Caki2 (cell line): ENCODE data around the gene MBD5. TPM values are rescaled to one million over a fixed set of nuclear protein-coding genes. Genes with fewer than 3 reads are reported as not detected.

Source experiments
- DNase-seq: peaks from one replicate; pipeline ENCODE4 v3.0.0-alpha.2; 2015; ENCODE audit warnings: low read depth
- in situ Hi-C: cut with HindIII; loops from 2 replicates; pipeline ENCODE4 v1.10.0; 2016; ENCODE audit warnings: low sequenced_read_pairs, low pct_unique_long_range_greater_than_20kb, mixed read lengths
- total RNA-seq: library from RNA; depleted of rRNA; stranded (reverse); fragments of >200 nt; shearing (Covaris generic); gene quantifications from 2 replicates; pipeline ENCODE4 v1.2.3, GENCODE V29; 2014; ENCODE audit warnings: low replicate concordance

MBD5 gene
- total RNA-seq, 1 experiment from 2014 or later = 3.1 TPM

- DNase-seq = no peak
- in situ Hi-C loops = no loop called here
Observed at GRCh38 chr2:148338541-148338940, 317.6 kb downstream of the MBD5 start.

- in situ Hi-C loops = no loop called here
- no peak for DNase-seq
Observed at GRCh38 chr2:148342086-148342485, 321.2 kb downstream of the MBD5 start.

GRCh38 chr2:148350199-148350598, 329.3 kb downstream of the MBD5 start:
- DNase-seq = no peak
- in situ Hi-C loops = no loop called here

- DNase-seq = no peak
- in situ Hi-C loops = no loop called here
Observed at GRCh38 chr2:148351437-148352143, 330.7 kb downstream of the MBD5 start.

DNA sequence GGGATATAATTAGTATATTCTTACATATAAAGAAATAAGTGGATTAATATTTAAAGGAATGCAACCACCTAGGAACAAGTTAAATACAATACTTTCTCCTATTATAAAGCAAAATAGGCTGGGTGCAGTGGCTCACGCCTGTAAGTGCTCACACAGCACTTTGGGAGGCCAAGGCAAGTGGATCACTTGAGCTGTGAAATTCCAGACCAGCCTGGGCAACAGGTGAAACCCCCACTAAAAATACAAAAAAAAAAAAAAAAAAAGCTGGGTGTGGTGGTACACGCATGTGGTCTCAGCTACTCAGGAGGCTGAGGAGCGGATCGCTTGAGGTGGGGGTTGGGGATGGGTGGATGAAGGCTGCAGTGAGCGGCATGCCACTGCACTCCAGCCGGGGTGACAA, 337.5 kb downstream of the MBD5 start:
- in situ Hi-C loops = no loop called here
- no peak for DNase-seq

GRCh38 chr2:148360662-148361061, 339.8 kb downstream of the MBD5 start:
- no peak for DNase-seq
- in situ Hi-C loops = no loop called here

GRCh38 chr2:148362144-148362796, 341.4 kb downstream of the MBD5 start:
- DNase-seq = no peak
- in situ Hi-C loops = no loop called here

DNA sequence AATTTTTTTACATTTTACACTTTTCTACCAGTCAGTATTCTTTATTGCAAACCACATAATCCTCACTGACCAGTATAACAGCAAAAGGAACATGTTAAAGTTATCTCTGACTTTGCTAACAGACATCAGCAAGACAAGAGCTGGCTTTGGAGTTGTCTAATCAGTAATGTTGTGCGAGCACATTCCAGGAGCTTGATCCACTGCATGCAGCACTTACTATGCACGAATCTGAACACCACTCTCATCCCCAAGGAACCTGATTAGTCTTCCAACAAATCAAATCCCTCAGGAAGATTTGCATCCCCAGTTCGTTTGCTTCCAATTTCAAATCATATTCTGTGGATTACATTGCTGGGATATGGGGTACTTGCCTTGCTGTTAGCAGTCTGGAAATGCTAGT, 354.3 kb downstream of the MBD5 start:
- DNase-seq = no peak
- in situ Hi-C loops = no loop called here

DNA sequence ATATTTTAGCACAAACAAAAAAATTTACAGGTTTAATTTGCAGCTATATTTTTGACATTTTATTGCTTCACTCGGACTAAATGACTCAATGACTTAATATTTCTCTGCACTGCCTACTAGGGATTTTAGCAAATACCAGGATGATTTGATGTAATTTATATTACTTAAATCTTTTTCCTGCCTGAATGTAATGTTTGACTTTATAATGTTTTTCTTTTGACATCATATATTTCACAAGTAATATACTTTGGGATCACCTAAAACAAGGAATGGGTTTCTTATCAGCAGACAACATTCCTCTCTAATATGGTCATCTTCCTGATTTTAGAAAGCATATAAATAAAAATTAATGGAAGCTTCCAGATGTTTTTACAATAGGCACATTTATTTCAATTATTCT, 370.4 kb downstream of the MBD5 start:
- in situ Hi-C loops = no loop called here
- no peak for DNase-seq

- DNase-seq = no peak
- in situ Hi-C loops = no loop called here
Observed at GRCh38 chr2:148402786-148403185, 381.9 kb downstream of the MBD5 start.

- DNase-seq = no peak
- in situ Hi-C loops = no loop called here
Observed at GRCh38 chr2:148410899-148411298, 390.0 kb downstream of the MBD5 start.

DNA sequence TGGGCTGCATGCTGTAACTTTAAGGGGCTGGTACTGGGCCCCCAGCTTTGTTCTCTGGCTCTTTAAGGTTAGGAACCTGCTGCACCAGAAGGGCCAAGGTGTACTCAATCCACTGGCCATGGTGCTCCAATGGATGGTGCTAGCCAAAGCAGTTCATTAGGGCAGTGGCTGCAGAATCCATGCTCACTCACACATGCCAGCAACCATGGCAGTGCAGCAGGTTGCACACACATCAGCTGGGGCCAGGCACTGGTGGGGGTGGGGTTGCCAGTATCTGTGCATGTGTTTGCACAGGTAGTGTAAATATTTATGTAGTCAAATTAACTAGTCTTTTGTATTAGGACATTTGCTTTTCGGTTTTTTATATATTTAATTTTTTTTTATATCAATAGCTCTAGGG, 395.4 kb downstream of the MBD5 start:
- in situ Hi-C loops = no loop called here

GRCh38 chr2:148430101-148430500, 409.2 kb downstream of the MBD5 start:
- DNase-seq = no peak
- in situ Hi-C loops = no loop called here

More for the DNA sequence above, 395.4 kb downstream of the MBD5 start:
- no peak for DNase-seq

DNA sequence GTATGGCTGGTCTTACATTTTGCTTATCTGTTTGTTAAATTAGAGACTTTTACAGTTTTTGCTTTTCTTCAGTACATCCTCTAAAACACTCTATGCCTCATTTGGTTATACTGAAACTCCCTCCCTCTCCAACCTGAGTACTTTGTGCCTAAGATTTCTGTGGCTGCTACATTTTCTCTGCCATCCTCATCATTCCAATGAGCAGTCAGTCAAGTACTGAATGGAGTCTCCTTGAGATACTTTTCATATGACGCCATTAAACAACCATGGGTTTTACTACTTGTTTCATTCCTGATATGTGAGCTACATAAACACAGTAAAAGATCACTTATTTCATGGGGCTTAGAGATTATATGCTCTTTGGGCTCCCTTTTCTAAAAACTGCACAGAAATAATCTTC, 427.0 kb downstream of the MBD5 start:
- no peak for DNase-seq
- in situ Hi-C loops = no loop called here

DNA sequence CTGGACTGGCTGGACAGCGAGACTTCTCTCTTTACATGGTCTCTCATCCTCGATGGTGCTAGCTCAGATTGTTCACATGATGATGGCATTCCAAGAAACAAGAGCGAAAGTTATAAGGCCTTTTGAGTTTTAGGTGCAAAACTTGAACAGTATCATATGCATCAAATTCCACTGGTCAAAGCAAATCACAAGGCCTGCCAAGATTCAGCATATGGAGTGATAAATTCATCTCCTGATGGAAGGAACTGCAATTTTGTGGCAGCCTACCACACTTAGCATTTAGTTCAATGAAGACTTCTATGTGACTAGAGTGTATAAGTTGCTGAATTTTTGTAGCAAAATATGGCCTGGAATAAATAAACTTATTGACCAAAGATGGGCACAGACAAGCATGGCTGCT, 429.6 kb downstream of the MBD5 start:
- in situ Hi-C loops = no loop called here
- DNase-seq = no peak

GRCh38 chr2:148451046-148451445, 430.2 kb downstream of the MBD5 start:
- in situ Hi-C loops = no loop called here
- no peak for DNase-seq

DNA sequence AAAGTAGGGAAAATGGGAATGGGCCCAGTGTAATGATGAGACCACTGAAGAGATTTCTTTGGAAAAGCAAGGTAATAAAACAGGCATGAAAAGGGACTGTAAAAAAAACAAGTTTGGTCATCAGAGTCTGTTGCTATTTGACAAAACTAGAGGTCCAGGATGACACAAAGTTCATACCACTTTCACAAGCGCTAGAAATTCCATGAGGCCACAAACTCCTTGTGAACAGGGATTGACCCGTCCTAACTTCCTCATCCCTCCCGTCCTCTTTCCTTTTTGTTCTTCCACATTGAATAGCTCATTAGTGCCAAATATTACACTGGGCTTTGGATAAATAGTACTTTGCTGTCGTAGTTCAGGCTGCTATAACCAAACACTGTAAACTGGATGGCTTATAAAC, 434.9 kb downstream of the MBD5 start:
- in situ Hi-C loops = no loop called here
- no peak for DNase-seq

DNA sequence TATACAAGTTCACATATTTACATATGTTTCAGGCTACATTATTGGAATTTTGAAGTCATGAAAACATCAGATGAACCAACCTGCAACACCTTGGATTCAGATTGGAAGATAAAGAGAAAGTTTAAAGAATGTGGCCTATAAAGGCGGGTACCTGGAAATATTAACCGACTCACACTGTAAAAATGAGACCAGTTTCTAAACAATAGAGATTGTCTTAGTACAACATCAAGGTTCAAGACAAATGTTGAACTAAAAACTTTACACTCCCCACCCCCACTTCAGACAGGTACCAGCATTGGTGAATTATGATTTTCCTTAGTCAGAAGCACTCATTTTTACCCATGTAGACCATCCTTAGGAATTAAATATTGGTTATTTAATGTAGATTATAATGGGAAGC, 437.3 kb downstream of the MBD5 start:
- no peak for DNase-seq
- in situ Hi-C loops = no loop called here

DNA sequence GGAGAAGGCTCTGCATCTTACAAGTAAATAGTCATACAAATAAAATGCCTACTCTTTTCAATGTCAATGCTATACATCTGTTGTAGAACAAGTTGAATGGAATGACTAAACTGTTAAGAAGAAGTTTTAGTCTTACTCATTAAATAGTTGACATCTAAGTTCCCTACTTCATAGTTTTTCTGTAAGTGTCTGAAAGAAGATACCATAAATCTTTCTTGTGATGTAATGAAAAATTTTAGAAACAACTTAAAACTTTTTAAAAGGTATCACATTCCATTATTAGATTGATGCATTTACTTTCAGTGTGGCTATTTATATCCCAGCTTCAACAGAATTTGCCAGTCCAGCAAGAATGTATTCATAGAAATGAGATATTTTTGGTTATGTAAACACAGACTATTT, 438.5 kb downstream of the MBD5 start:
- DNase-seq = no peak
- in situ Hi-C loops = no loop called here

DNA sequence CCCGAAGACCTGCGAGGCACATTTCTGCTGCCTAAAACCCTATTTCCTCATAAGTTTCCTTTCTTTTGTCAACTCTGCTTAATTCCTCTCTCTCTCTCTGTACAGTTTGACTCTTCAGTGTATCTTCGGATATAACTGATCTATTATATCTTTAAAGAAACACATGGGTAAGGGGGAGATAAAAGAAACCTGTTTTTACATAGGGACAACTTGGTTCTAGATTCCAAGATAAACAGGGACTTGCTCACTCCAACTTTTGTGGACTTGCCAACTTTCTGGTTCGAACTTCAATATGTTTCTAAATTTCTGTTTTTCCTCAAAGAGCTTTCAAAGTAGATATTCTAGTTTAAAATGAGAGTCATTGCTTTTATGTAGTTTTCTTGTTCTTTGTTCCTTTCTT, 441.0 kb downstream of the MBD5 start:
- in situ Hi-C loops = no loop called here

More for the DNA sequence above, 441.0 kb downstream of the MBD5 start:
- no peak for DNase-seq
